Measurements from ENCODE around the gene AICDA.
"Not testable (repeated sequence)": the region's sequence is repeated elsewhere in the genome, so short reads cannot be mapped to it uniquely, and the experiment has no call there.

GRCh38 chr12:8624750-8625149, 12.1 kb upstream of the AICDA start:
- TF ChIP-seq CTCF, POLR2A (IDR thresholded peaks at IDR 0.05): not testable (repeated sequence)
